ENCODE results near the gene ELMO1. TPM values are rescaled to one million over a fixed set of nuclear protein-coding genes. Genes with fewer than 3 reads are reported as not detected.
A peak's percentile ranks its signal among the peaks of the same experiment; 100 is the strongest.

ELMO1 gene
- total RNA-seq, 1 experiment from 2014 or later, result 137 TPM

- Histone ChIP-seq H3K9me3 (ENCODE audit: low read length) (no peaks in the 10 kb centered on the region), H2AFZ (ENCODE audit: low read length) (no peak overlapping the region), H4K20me1 (ENCODE audit: insufficient read depth, low read depth, low read length) (no peaks in the 10 kb centered on the region), H3K4me2 (ENCODE audit: low read depth, low read length, poor library complexity, severe bottlenecking) (no peak overlapping the region), H3K9me2 (replicated peaks; ENCODE audit: insufficient read depth, low read length) (no peaks in the 10 kb centered on the region), H3K4me1 (ENCODE audit: low read length) (peaks cover 23% of the 10 kb centered on the region), H3K79me2 (ENCODE audit: low read length) (peaks cover 24% of the 10 kb centered on the region), H3K27me3 (ENCODE audit: low read length) (no peaks in the 10 kb centered on the region), H3K9ac (ENCODE audit: low read length) (no peak overlapping the region), H3K27ac (ENCODE audit: low read length) (no peak overlapping the region), H3K4me3 (ENCODE audit: low read length) (no peak overlapping the region), H3K36me3 (ENCODE audit: insufficient read depth, low read length) (peaks cover 8% of the 10 kb centered on the region)
- DNase-seq, result no peak
Observed at GRCh38 chr7:37256631-37257030, 192.0 kb downstream of the ELMO1 start.

GRCh38 chr7:37255327-37255944 lies 193.2 kb downstream of the ELMO1 start:
- Histone ChIP-seq H2AFZ (ENCODE audit: low read length) (no peak overlapping the region), H3K4me1 (ENCODE audit: low read length) (peaks cover 19% of the 10 kb centered on the region), H3K9ac (ENCODE audit: low read length) (no peak overlapping the region), H3K36me3 (ENCODE audit: insufficient read depth, low read length) (peaks cover 8% of the 10 kb centered on the region), H3K9me3 (ENCODE audit: low read length) (no peaks in the 10 kb centered on the region), H3K9me2 (replicated peaks; ENCODE audit: insufficient read depth, low read length) (no peaks in the 10 kb centered on the region), H3K27me3 (ENCODE audit: low read length) (no peaks in the 10 kb centered on the region), H4K20me1 (ENCODE audit: insufficient read depth, low read depth, low read length) (no peaks in the 10 kb centered on the region), H3K4me3 (ENCODE audit: low read length) (no peak overlapping the region), H3K4me2 (ENCODE audit: low read depth, low read length, poor library complexity, severe bottlenecking) (no peak overlapping the region), H3K79me2 (ENCODE audit: low read length) (peaks cover 26% of the 10 kb centered on the region), H3K27ac (ENCODE audit: low read length) (no peak overlapping the region)
- no peak for DNase-seq

GRCh38 chr7:37251222-37251621 lies 197.4 kb downstream of the ELMO1 start:
- no peak overlapping the region for H3K4me2 ChIP-seq (ENCODE audit: low read depth, low read length, poor library complexity, severe bottlenecking)
- no peak overlapping the region for H3K27ac ChIP-seq (ENCODE audit: low read length)
- no peaks in the 10 kb centered on the region for H3K9me2 ChIP-seq (replicated peaks; ENCODE audit: insufficient read depth, low read length)
- no peaks in the 10 kb centered on the region for H3K27me3 ChIP-seq (ENCODE audit: low read length)
- H2AFZ ChIP-seq (ENCODE audit: low read length), result no peak overlapping the region
- H3K4me3 ChIP-seq (ENCODE audit: low read length), result no peak overlapping the region
- H3K36me3 ChIP-seq (ENCODE audit: insufficient read depth, low read length), result peaks cover 8% of the 10 kb centered on the region
- peaks cover 45% of the 10 kb centered on the region for H3K79me2 ChIP-seq (ENCODE audit: low read length)
- H4K20me1 ChIP-seq (ENCODE audit: insufficient read depth, low read depth, low read length), result no peaks in the 10 kb centered on the region
- no peak for DNase-seq
- peaks cover 36% of the 10 kb centered on the region for H3K4me1 ChIP-seq (ENCODE audit: low read length)
- H3K9me3 ChIP-seq (ENCODE audit: low read length), result no peaks in the 10 kb centered on the region
- no peak overlapping the region for H3K9ac ChIP-seq (ENCODE audit: low read length)

- no peaks in the 10 kb centered on the region for H3K9me2 ChIP-seq (replicated peaks; ENCODE audit: insufficient read depth, low read length)
- H3K27me3 ChIP-seq (ENCODE audit: low read length), result no peaks in the 10 kb centered on the region
- H3K9ac ChIP-seq (ENCODE audit: low read length), result no peak overlapping the region
- H3K36me3 ChIP-seq (ENCODE audit: insufficient read depth, low read length), result peaks cover under 1% of the 10 kb centered on the region; the same call in 1 of the 2 replicates
- H3K4me2 ChIP-seq (ENCODE audit: low read depth, low read length, poor library complexity, severe bottlenecking), result peak overlapping the region; percentile 45
- H3K4me1 ChIP-seq (ENCODE audit: low read length), result peaks cover 53% of the 10 kb centered on the region
- no peaks in the 10 kb centered on the region for H4K20me1 ChIP-seq (ENCODE audit: insufficient read depth, low read depth, low read length)
- no peaks in the 10 kb centered on the region for H3K9me3 ChIP-seq (ENCODE audit: low read length)
- peaks cover 49% of the 10 kb centered on the region for H3K79me2 ChIP-seq (ENCODE audit: low read length)
- peak overlapping the region; percentile 55; the same call in 1 of the 2 replicates for H3K27ac ChIP-seq (ENCODE audit: low read length)
- no peak overlapping the region for H2AFZ ChIP-seq (ENCODE audit: low read length)
- no peak for DNase-seq
- H3K4me3 ChIP-seq (ENCODE audit: low read length), result no peak overlapping the region
Observed at GRCh38 chr7:37249240-37249639, 199.4 kb downstream of the ELMO1 start.

- H3K36me3 ChIP-seq (ENCODE audit: insufficient read depth, low read length), result no peaks in the 10 kb centered on the region
- H3K27ac ChIP-seq (ENCODE audit: low read length), result peak overlapping the region; percentile 55
- peaks cover 54% of the 10 kb centered on the region for H3K4me1 ChIP-seq (ENCODE audit: low read length)
- H3K4me2 ChIP-seq (ENCODE audit: low read depth, low read length, poor library complexity, severe bottlenecking), result peak overlapping the region; percentile 45
- peak overlapping the region; percentile 32 for H3K9ac ChIP-seq (ENCODE audit: low read length)
- no peaks in the 10 kb centered on the region for H3K27me3 ChIP-seq (ENCODE audit: low read length)
- no peak for DNase-seq
- no peak overlapping the region for H2AFZ ChIP-seq (ENCODE audit: low read length)
- H3K9me3 ChIP-seq (ENCODE audit: low read length), result no peaks in the 10 kb centered on the region
- H3K79me2 ChIP-seq (ENCODE audit: low read length), result peaks cover 47% of the 10 kb centered on the region
- H3K4me3 ChIP-seq (ENCODE audit: low read length), result no peak overlapping the region
- no peaks in the 10 kb centered on the region for H4K20me1 ChIP-seq (ENCODE audit: insufficient read depth, low read depth, low read length)
- no peaks in the 10 kb centered on the region for H3K9me2 ChIP-seq (replicated peaks; ENCODE audit: insufficient read depth, low read length)
Observed at GRCh38 chr7:37248396-37248861, 200.2 kb downstream of the ELMO1 start.

- Histone ChIP-seq H3K36me3 (ENCODE audit: insufficient read depth, low read length) (no peaks in the 10 kb centered on the region), H3K27me3 (ENCODE audit: low read length) (no peaks in the 10 kb centered on the region)
- DNase-seq, result peak; percentile 63
Observed at GRCh38 chr7:37247861-37248260, 200.8 kb downstream of the ELMO1 start.

GRCh38 chr7:37245590-37245989 lies 203.1 kb downstream of the ELMO1 start:
- H3K27ac ChIP-seq (ENCODE audit: low read length), result no peak overlapping the region
- no peaks in the 10 kb centered on the region for H3K27me3 ChIP-seq (ENCODE audit: low read length)
- peaks cover 39% of the 10 kb centered on the region for H3K79me2 ChIP-seq (ENCODE audit: low read length)
- no peaks in the 10 kb centered on the region for H3K36me3 ChIP-seq (ENCODE audit: insufficient read depth, low read length)
- H3K9me3 ChIP-seq (ENCODE audit: low read length), result no peaks in the 10 kb centered on the region
- no peak for DNase-seq
- no peaks in the 10 kb centered on the region for H3K9me2 ChIP-seq (replicated peaks; ENCODE audit: insufficient read depth, low read length)
- H3K4me3 ChIP-seq (ENCODE audit: low read length), result no peak overlapping the region
- H2AFZ ChIP-seq (ENCODE audit: low read length), result no peak overlapping the region
- no peak overlapping the region for H3K9ac ChIP-seq (ENCODE audit: low read length)
- peaks cover 47% of the 10 kb centered on the region for H3K4me1 ChIP-seq (ENCODE audit: low read length)
- H4K20me1 ChIP-seq (ENCODE audit: insufficient read depth, low read depth, low read length), result no peaks in the 10 kb centered on the region
- H3K4me2 ChIP-seq (ENCODE audit: low read depth, low read length, poor library complexity, severe bottlenecking), result no peak overlapping the region

More at GRCh38 chr7:37247861-37248260, 200.8 kb downstream of the ELMO1 start:
- H3K79me2 ChIP-seq (ENCODE audit: low read length), result peaks cover 47% of the 10 kb centered on the region
- no peaks in the 10 kb centered on the region for H4K20me1 ChIP-seq (ENCODE audit: insufficient read depth, low read depth, low read length)
- peak overlapping the region; percentile 55 for H3K27ac ChIP-seq (ENCODE audit: low read length)
- no peaks in the 10 kb centered on the region for H3K9me3 ChIP-seq (ENCODE audit: low read length)
- H2AFZ ChIP-seq (ENCODE audit: low read length), result no peak overlapping the region
- no peaks in the 10 kb centered on the region for H3K9me2 ChIP-seq (replicated peaks; ENCODE audit: insufficient read depth, low read length)
- H3K4me3 ChIP-seq (ENCODE audit: low read length), result no peak overlapping the region
- peak overlapping the region; percentile 45 for H3K4me2 ChIP-seq (ENCODE audit: low read depth, low read length, poor library complexity, severe bottlenecking)
- H3K9ac ChIP-seq (ENCODE audit: low read length), result peak overlapping the region; percentile 32; the same call in 1 of the 2 replicates
- H3K4me1 ChIP-seq (ENCODE audit: low read length), result peaks cover 54% of the 10 kb centered on the region

- no peak for DNase-seq
- Histone ChIP-seq H3K27me3 (ENCODE audit: low read length) (no peaks in the 10 kb centered on the region), H3K4me1 (ENCODE audit: low read length) (no peaks in the 10 kb centered on the region), H3K27ac (ENCODE audit: low read length) (no peak overlapping the region), H3K36me3 (ENCODE audit: insufficient read depth, low read length) (no peaks in the 10 kb centered on the region; the same call in 1 of the 2 replicates), H3K9me2 (replicated peaks; ENCODE audit: insufficient read depth, low read length) (no peaks in the 10 kb centered on the region), H3K9ac (ENCODE audit: low read length) (no peak overlapping the region), H3K4me3 (ENCODE audit: low read length) (no peak overlapping the region), H3K79me2 (ENCODE audit: low read length) (0 out of 2 replicates have a peak, but pooled peaks cover 4% of the 10 kb centered on the region), H3K9me3 (ENCODE audit: low read length) (no peaks in the 10 kb centered on the region), H4K20me1 (ENCODE audit: insufficient read depth, low read depth, low read length) (no peaks in the 10 kb centered on the region), H2AFZ (ENCODE audit: low read length) (no peak overlapping the region), H3K4me2 (ENCODE audit: low read depth, low read length, poor library complexity, severe bottlenecking) (no peak overlapping the region)
Observed at GRCh38 chr7:37236906-37237305, 211.8 kb downstream of the ELMO1 start.
